A549 (cell line): ENCODE data around the gene ZGPAT.

Experiments
- BHLHE40 ChIP-seq: IDR thresholded peaks from 2 replicates; pipeline ENCODE4 v1.6.1; 2012; ENCODE audit warnings: low read depth, low read length, inconsistent platforms
- CBX2 ChIP-seq: fragments of 200-600 bp; sonication (generic); IDR thresholded peaks from 2 replicates; pipeline ENCODE4 v1.6.1; 2016; ENCODE audit warnings: low read depth, mild to moderate bottlenecking, borderline replicate concordance
- EP300 ChIP-seq, 2 experiments: fragments of >200 bp; sonication (Bioruptor Twin); formaldehyde crosslinking; IDR thresholded peaks; 2 replicates in 1 of 2; 3 replicates in 1 of 2; pipeline ENCODE4 v1.6.1; 2016 to 2017
- FOXS1 ChIP-seq: fragments of 250-450 bp; sonication (Bioruptor Pico); IDR thresholded peaks from 2 replicates; pipeline ENCODE4 v1.5.0; 2020; ENCODE audit warnings: mild to moderate bottlenecking, moderate library complexity
- HDAC2 ChIP-seq: fragments of 200-600 bp; sonication (generic); IDR thresholded peaks from 2 replicates; pipeline ENCODE4 v1.6.1; 2016
- MAZ ChIP-seq: fragments of 150-350 bp; IDR thresholded peaks from 2 replicates; pipeline ENCODE4 v1.6.1; 2014; ENCODE audit warnings: antibody characterized with exemption, low read depth, low read length, borderline replicate concordance
- POLR2A ChIP-seq: IDR thresholded peaks from 2 replicates; pipeline ENCODE4 v1.6.1; 2012; ENCODE audit warnings: mild to moderate bottlenecking, low read length
- RAD21 ChIP-seq, 2 experiments: fragments of >200 bp in 1 of 2; sonication (Bioruptor Twin) in 1 of 2; formaldehyde crosslinking in 1 of 2; IDR thresholded peaks in 1 of 2; conservative IDR thresholded peaks in 1 of 2; 2 replicates in 1 of 2; 3 replicates in 1 of 2; pipeline ENCODE4 v1.6.1; 2012 to 2018; ENCODE audit warnings: inconsistent platforms in 1 of 2
- USF2 ChIP-seq: fragments of 450-650 bp; IDR thresholded peaks from 2 replicates; pipeline ENCODE4 v1.6.1; 2014; ENCODE audit warnings: antibody characterized with exemption
- TF ChIP-seq, protein P1 (sequence below): fragments of >200 bp; sonication (Bioruptor Twin); formaldehyde crosslinking; IDR thresholded peaks from 3 replicates; pipeline ENCODE4 v1.5.1; 2016
- TF ChIP-seq, protein P2 (sequence below): fragments of 250-450 bp; sonication (Bioruptor Pico); IDR thresholded peaks from 2 replicates; pipeline ENCODE4 v1.5.0; 2021; ENCODE audit warnings: mild to moderate bottlenecking, moderate library complexity, borderline replicate concordance

GRCh38 chr20:63744158-63744557 is 36.3 kb downstream of the ZGPAT start:
- TF ChIP-seq, protein P1, sequence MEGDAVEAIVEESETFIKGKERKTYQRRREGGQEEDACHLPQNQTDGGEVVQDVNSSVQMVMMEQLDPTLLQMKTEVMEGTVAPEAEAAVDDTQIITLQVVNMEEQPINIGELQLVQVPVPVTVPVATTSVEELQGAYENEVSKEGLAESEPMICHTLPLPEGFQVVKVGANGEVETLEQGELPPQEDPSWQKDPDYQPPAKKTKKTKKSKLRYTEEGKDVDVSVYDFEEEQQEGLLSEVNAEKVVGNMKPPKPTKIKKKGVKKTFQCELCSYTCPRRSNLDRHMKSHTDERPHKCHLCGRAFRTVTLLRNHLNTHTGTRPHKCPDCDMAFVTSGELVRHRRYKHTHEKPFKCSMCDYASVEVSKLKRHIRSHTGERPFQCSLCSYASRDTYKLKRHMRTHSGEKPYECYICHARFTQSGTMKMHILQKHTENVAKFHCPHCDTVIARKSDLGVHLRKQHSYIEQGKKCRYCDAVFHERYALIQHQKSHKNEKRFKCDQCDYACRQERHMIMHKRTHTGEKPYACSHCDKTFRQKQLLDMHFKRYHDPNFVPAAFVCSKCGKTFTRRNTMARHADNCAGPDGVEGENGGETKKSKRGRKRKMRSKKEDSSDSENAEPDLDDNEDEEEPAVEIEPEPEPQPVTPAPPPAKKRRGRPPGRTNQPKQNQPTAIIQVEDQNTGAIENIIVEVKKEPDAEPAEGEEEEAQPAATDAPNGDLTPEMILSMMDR = no peak
- TF ChIP-seq BHLHE40 (no peak), USF2 (no peak), HDAC2 (no peak), CBX2 (no peak), MAZ (no peak), POLR2A (no peak), EP300 (IDR thresholded peaks at IDR 0.05) (no peak), RAD21 (conservative IDR thresholded peaks at IDR 0.05 in 1 of 2, IDR thresholded peaks at IDR 0.05 in 1 of 2) (no peak), FOXS1 (CRISPR knock-in tag) (no peak)
- TF ChIP-seq, protein P2, sequence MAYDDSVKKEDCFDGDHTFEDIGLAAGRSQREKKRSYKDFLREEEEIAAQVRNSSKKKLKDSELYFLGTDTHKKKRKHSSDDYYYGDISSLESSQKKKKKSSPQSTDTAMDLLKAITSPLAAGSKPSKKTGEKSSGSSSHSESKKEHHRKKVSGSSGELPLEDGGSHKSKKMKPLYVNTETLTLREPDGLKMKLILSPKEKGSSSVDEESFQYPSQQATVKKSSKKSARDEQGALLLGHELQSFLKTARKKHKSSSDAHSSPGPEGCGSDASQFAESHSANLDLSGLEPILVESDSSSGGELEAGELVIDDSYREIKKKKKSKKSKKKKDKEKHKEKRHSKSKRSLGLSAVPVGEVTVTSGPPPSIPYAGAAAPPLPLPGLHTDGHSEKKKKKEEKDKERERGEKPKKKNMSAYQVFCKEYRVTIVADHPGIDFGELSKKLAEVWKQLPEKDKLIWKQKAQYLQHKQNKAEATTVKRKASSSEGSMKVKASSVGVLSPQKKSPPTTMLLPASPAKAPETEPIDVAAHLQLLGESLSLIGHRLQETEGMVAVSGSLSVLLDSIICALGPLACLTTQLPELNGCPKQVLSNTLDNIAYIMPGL (CRISPR knock-in tag) = no peak
